GM19035 (cell line): Measurements from ENCODE around the gene USP17L26.
"Not testable (repeated sequence)": the region's sequence is repeated elsewhere in the genome, so short reads cannot be mapped to it uniquely, and the experiment has no call there.

Experiments used
- ATAC-seq: cut with Tn5 transposase; IDR thresholded peaks from one replicate; pipeline ENCODE4 v1.9.1; 2021; ENCODE audit not compliant: unreplicated experiment

The USP17L26 gene

GRCh38 chr4:9334358-9334757 lies at the start of gene USP17L26:
Gene USP17L26, plus strand, starts transcription at chr4:9334658. Its CDS starts 0 bp downstream, at chr4:9334658.
- ATAC-seq = not testable (repeated sequence)

GRCh38 chr4:9324191-9324590 lies 10.3 kb upstream of the USP17L26 start:
- not testable (repeated sequence) for ATAC-seq

- ATAC-seq = not testable (repeated sequence)
Observed at GRCh38 chr4:9324865-9325264, 9.6 kb upstream of the USP17L26 start, which contains the start of gene USP17L24. Gene USP17L24, plus strand, starts transcription at chr4:9325165. Its CDS starts 0 bp downstream, at chr4:9325165.

GRCh38 chr4:9329611-9330010 lies 4.8 kb upstream of the USP17L26 start, which contains the start of gene USP17L25:
Gene USP17L25, plus strand, starts transcription at chr4:9329911. Its CDS starts 0 bp downstream, at chr4:9329911.
- ATAC-seq = not testable (repeated sequence)

GRCh38 chr4:9339103-9339502 lies 4.6 kb downstream of the USP17L26 start, which contains the start of gene USP17L5:
Gene USP17L5, plus strand, starts transcription at chr4:9339403. Its CDS starts 0 bp downstream, at chr4:9339403.
- not testable (repeated sequence) for ATAC-seq

- ATAC-seq = not testable (repeated sequence)
Observed at GRCh38 chr4:9343848-9344247, 9.4 kb downstream of the USP17L26 start, which contains the start of gene USP17L27. Gene USP17L27, plus strand, starts transcription at chr4:9344148. Its CDS starts 0 bp downstream, at chr4:9344148.

GRCh38 chr4:9348593-9348992 lies 14.1 kb downstream of the USP17L26 start, which contains the start of gene USP17L28:
Gene USP17L28, plus strand, starts transcription at chr4:9348893. Its CDS starts 0 bp downstream, at chr4:9348893.
- not testable (repeated sequence) for ATAC-seq

GRCh38 chr4:9350866-9351265 lies 16.4 kb downstream of the USP17L26 start:
- not testable (repeated sequence) for ATAC-seq

GRCh38 chr4:9353338-9353737 lies 18.9 kb downstream of the USP17L26 start, which contains the start of gene USP17L29:
Gene USP17L29, plus strand, starts transcription at chr4:9353638. Its CDS starts 0 bp downstream, at chr4:9353638.
- not testable (repeated sequence) for ATAC-seq

GRCh38 chr4:9362829-9363228 lies 28.4 kb downstream of the USP17L26 start, which contains the start of gene USP17L30:
Gene USP17L30, plus strand, starts transcription at chr4:9363129. Its CDS starts 0 bp downstream, at chr4:9363129.
- not testable (repeated sequence) for ATAC-seq

- not testable (repeated sequence) for ATAC-seq
Observed at GRCh38 chr4:9379881-9380280, 45.4 kb downstream of the USP17L26 start.

- not testable (repeated sequence) for ATAC-seq
Observed at GRCh38 chr4:9381012-9381534, 46.6 kb downstream of the USP17L26 start.

GRCh38 chr4:9384126-9384525 lies 49.7 kb downstream of the USP17L26 start:
- ATAC-seq = no peak
